Naive B cell (primary cell): ENCODE data around the gene HSPH1. TPM values are rescaled to one million over a fixed set of nuclear protein-coding genes. Genes with fewer than 3 reads are reported as not detected.

ENCODE experiments used
- ATAC-seq, 2 donors: fragments of 150-1000 bp; cut with Tn5 transposase; 2 replicates each; pipeline ENCODE4 v1.10.0; 2021; ENCODE audit warnings: low read depth in 2 of 2, mild to moderate bottlenecking in 2 of 2, moderate library complexity in 2 of 2
- DNase-seq: peaks from one replicate; pipeline ENCODE4 v3.0.0; 2022
- H3K27ac Mint-ChIP-seq, 6 donors: one replicate each; pipeline ENCODE4 v1.8.0; 2020 to 2022; ENCODE audit warnings: mild to moderate bottlenecking in 6 of 6, mixed read lengths in 6 of 6, moderate library complexity in 5 of 6, inconsistent platforms in 2 of 6
- H3K27me3 Mint-ChIP-seq, 3 donors: one replicate each; pipeline ENCODE4 v1.8.0; 2021 to 2022; ENCODE audit warnings: mixed read lengths in 3 of 3, mild to moderate bottlenecking in 1 of 3
- H3K36me3 Mint-ChIP-seq, 2 donors: one replicate each; pipeline ENCODE4 v1.8.0; 2020 to 2022; ENCODE audit warnings: mixed read lengths in 2 of 2, inconsistent platforms in 1 of 2, mild to moderate bottlenecking in 1 of 2
- H3K4me1 Mint-ChIP-seq, 3 donors: one replicate each; pipeline ENCODE4 v1.8.0; 2020 to 2022; ENCODE audit warnings: mixed read lengths in 3 of 3, inconsistent platforms in 1 of 3, mild to moderate bottlenecking in 1 of 3, moderate library complexity in 1 of 3
- H3K4me3 Mint-ChIP-seq, 8 donors: one replicate each; pipeline ENCODE4 v1.8.0; 2020 to 2022; ENCODE audit warnings: mild to moderate bottlenecking in 8 of 8, mixed read lengths in 8 of 8, moderate library complexity in 8 of 8, inconsistent platforms in 2 of 8
- H3K9me3 Mint-ChIP-seq, 7 donors: one replicate each; pipeline ENCODE4 v1.8.0; 2020 to 2022; ENCODE audit warnings: mixed read lengths in 7 of 7, mild to moderate bottlenecking in 5 of 7, inconsistent platforms in 2 of 7, moderate library complexity in 1 of 7
- polyA plus RNA-seq, 6 donors: library from polyadenylated mRNA; unstranded; fragments of 300-500 nt; fragmentation: Illumina TruSeq; gene quantifications; one replicate each; pipeline ENCODE4 v1.2.3, GENCODE V29; 2021; ENCODE audit warnings: low read depth in 6 of 6

The HSPH1 gene
- polyA plus RNA-seq, 6 donors from 2014 or later: 24.3 to 43.1 (median 31.4) TPM

GRCh38 chr13:31093145-31093885 lies 68.4 kb downstream of the HSPH1 start:
- H3K36me3 Mint-ChIP-seq: no peaks in the 10 kb centered on the region
- ATAC-seq (no peak), DNase-seq (no peak)
- no peak overlapping the region for H3K4me3 Mint-ChIP-seq
- H3K27ac Mint-ChIP-seq: no peak overlapping the region
- peaks cover 31 to 55% (median 38%) of the 10 kb centered on the region in 3 donors for H3K27me3 Mint-ChIP-seq
- H3K4me1 Mint-ChIP-seq: peaks cover 0 to 9% (median 0%) of the 10 kb centered on the region in 3 donors
- peaks cover 0 to 3% (median 0%) of the 10 kb centered on the region in 7 donors for H3K9me3 Mint-ChIP-seq

- no peak for ATAC-seq
- peaks cover 0 to 3% (median 0%) of the 10 kb centered on the region in 7 donors for H3K9me3 Mint-ChIP-seq
- peaks cover 30 to 50% (median 37%) of the 10 kb centered on the region in 3 donors for H3K27me3 Mint-ChIP-seq
- DNase-seq: no peak
- no peaks in the 10 kb centered on the region for H3K36me3 Mint-ChIP-seq
- H3K27ac Mint-ChIP-seq: no peak overlapping the region
- H3K4me1 Mint-ChIP-seq: peaks cover 0 to 9% (median 0%) of the 10 kb centered on the region in 3 donors
- H3K4me3 Mint-ChIP-seq: no peak overlapping the region
Measured at GRCh38 chr13:31092646-31093045, 69.1 kb downstream of the HSPH1 start.

- H3K27ac Mint-ChIP-seq: no peak overlapping the region
- H3K27me3 Mint-ChIP-seq: peaks cover 25 to 49% (median 32%) of the 10 kb centered on the region in 3 donors
- peak overlapping the region in 2 of 8 donors; percentile 5 to 25 for H3K4me3 Mint-ChIP-seq
- peaks cover 0 to 9% (median 0%) of the 10 kb centered on the region in 3 donors for H3K4me1 Mint-ChIP-seq
- no peaks in the 10 kb centered on the region for H3K36me3 Mint-ChIP-seq
- no peak for DNase-seq
- H3K9me3 Mint-ChIP-seq: peaks cover 0 to 2% (median 0%) of the 10 kb centered on the region in 7 donors
- no peak for ATAC-seq
Measured at GRCh38 chr13:31090961-31091624, 70.6 kb downstream of the HSPH1 start.

GRCh38 chr13:31090096-31090495 lies 71.6 kb downstream of the HSPH1 start:
- Mint-ChIP-seq H3K36me3 (no peaks in the 10 kb centered on the region), H3K27ac (no peak overlapping the region), H3K4me1 (peaks cover 0 to 9% (median 0%) of the 10 kb centered on the region in 3 donors), H3K27me3 (peaks cover 21 to 47% (median 33%) of the 10 kb centered on the region in 3 donors), H3K9me3 (peaks cover 0 to 2% (median 0%) of the 10 kb centered on the region in 7 donors), H3K4me3 (no peak overlapping the region)
- no peak for ATAC-seq
- DNase-seq: no peak

GRCh38 chr13:31089649-31090048 lies 72.1 kb downstream of the HSPH1 start:
- Mint-ChIP-seq H3K36me3 (no peaks in the 10 kb centered on the region), H3K9me3 (peaks cover 0 to 2% (median 0%) of the 10 kb centered on the region in 7 donors), H3K27ac (no peak overlapping the region), H3K4me3 (no peak overlapping the region), H3K4me1 (peaks cover 0 to 9% (median 0%) of the 10 kb centered on the region in 3 donors), H3K27me3 (peaks cover 17 to 44% (median 29%) of the 10 kb centered on the region in 3 donors)
- ATAC-seq (no peak), DNase-seq (no peak)

- Mint-ChIP-seq H3K9me3 (peaks cover 0 to 2% (median 0%) of the 10 kb centered on the region in 7 donors), H3K27ac (no peak overlapping the region), H3K36me3 (no peaks in the 10 kb centered on the region), H3K4me3 (no peak overlapping the region), H3K27me3 (peaks cover 12 to 42% (median 29%) of the 10 kb centered on the region in 3 donors), H3K4me1 (peaks cover 0 to 9% (median 0%) of the 10 kb centered on the region in 3 donors)
- ATAC-seq: no peak
- DNase-seq: no peak
Measured at GRCh38 chr13:31088826-31089420, 72.8 kb downstream of the HSPH1 start.

Other genes with a start within 250 kb of the HSPH1 start
- gene TEX26, start 229.2 kb downstream of the HSPH1 start, polyA plus RNA-seq: not detected
- 1 to 10 TPM; 3.2 to 9.1 (median 6.0) TPM for gene B3GLCT, start 38.1 kb upstream of the HSPH1 start, polyA plus RNA-seq